HG02885 (cell line): ENCODE measurements around the gene TRAF2.

ENCODE experiments used
- ATAC-seq: cut with Tn5 transposase; IDR thresholded peaks from one replicate; pipeline ENCODE4 v1.9.1; 2021; ENCODE audit warnings: mild to moderate bottlenecking; ENCODE audit not compliant: unreplicated experiment, poor library complexity

Gene TRAF2

DNA sequence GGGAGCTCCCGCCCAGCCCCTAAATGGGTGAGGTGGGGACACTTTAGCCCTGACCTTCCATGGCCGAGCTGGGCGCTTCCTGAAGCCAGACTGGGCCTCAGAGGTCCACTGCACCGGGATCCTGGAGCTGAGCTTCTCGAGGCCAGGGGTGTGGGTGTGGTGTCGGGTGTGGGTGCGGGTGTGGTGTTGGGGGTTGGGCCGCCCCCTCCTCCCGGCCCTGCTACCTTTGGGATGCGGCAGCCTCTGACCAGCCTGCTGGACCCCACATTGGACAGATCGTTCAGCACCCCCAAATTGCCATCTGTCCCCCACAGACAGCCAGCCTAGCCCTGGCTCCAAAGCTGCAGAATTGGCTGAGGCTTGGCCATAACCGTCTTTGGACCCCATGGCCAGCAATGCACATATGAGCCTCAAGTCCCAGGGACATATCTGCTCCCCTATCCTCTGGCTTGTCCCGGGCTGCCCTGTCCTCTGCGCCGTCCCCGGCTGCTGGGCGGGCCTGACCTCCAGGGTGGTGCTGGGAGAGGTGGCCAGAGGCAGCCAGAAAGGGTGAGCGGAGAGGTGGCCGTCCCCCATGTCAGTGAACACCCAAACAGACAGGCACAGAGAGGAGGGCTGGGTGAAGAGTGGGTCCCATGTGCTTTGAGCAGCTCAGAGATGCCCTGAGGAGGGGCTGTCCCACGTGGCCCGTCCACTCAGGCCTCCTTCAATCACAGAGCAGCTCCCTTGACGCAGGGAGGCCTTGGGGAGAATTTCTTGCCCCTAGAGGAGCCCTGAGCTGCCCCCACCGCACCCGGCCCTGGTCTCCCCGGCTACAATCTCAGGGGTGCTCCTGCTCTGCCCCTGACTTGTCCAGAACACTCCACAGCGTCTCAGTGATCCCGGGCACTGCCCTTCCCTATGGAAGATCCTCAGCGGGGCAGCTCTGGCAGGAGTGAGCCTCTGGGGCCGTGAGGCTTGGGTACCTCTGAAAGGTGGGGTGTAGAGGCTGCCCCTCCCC, 87.6 kb downstream of the TRAF2 start:
- ATAC-seq: no peak

DNA sequence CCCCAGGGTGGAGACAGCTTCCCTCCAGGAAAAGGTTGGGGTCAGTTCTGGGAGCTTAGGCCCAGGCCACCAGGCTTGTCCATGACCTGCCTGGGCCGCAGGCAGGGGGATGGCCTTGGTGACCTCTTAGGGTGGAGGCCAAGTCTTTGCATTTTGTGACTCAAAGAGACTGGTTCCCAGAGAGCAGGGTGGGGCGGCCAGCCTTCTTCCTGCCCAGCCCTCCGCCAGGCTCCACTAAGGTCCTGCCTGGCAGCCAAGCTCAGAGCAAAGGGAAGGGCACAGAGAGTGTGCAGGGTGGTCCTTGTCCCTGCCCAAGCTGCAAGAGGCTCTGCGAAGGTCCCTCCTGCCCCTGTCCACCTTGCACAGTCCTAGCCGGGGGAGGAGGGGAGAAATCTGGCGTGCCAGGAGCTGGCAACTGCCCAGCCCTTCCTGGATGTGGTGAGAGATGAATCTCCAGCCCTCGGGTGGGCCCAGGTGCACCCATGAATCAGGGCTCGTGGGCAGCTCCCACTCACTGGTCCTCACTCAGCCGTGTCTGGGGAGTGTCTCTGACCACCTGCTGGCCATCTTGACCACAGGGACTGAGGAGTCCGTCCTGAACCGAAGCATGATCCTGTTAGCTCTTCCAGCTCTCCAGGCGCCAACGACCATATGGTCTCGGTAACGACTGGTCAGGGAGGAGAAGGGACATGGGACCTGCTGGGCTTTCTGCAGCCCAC, 88.7 kb downstream of the TRAF2 start:
- ATAC-seq: no peak

DNA sequence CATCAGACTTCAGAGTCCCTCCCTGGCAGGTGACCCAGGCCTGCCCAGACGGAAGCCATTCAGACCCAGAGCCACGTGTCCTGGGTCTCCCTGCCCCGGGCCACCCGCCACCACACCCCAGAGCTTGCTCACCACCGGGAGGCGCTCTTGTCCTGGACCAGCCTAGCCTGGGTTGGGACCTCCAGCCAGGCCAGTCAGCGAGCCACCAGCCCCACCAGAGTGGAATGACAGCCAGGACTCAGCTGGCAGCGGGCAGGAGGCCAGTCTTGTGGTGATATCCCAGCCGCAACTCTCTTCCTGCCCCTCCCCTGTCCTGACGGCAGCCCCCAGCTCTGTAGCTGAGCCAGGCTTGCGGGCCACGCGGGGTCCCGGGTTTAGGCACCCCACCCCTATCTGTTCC, 89.3 kb downstream of the TRAF2 start:
- no peak for ATAC-seq
